GM13977 (cell line): ENCODE measurements around the gene CCDC185.

Source experiments
- DNase-seq: peaks from one replicate; pipeline ENCODE4 v3.0.0; 2012; ENCODE audit warnings: low spot score
- CTCF ChIP-seq: IDR thresholded peaks from 2 replicates; pipeline ENCODE4 v1.5.1; 2012; ENCODE audit warnings: mild to moderate bottlenecking, control low read depth; ENCODE audit not compliant: insufficient read depth; ENCODE audit errors: extremely low read depth, missing control alignments
- in situ Hi-C: fragments of 300-500 bp; cut with MboI; formaldehyde crosslinking; loops from one replicate; pipeline ENCODE4 v1.12.0; 2022; ENCODE audit warnings: low sequenced_read_pairs, low pct_unique_long_range_greater_than_20kb, mixed read lengths, inconsistent platforms; ENCODE audit not compliant: unreplicated experiment

Gene CCDC185

GRCh38 chr1:223393275-223394214, at the start of gene CCDC185:
Gene CCDC185, plus strand, starts transcription at chr1:223393415. Its CDS starts 61 bp downstream, at chr1:223393476.
- in situ Hi-C loops: no loop called here
- no peak for DNase-seq
- no peak for TF ChIP-seq CTCF

GRCh38 chr1:223343692-223344091, 49.5 kb upstream of the CCDC185 start:
- in situ Hi-C loops: no loop called here
- no peak for DNase-seq
- no peak for TF ChIP-seq CTCF

GRCh38 chr1:223344491-223344890, 48.7 kb upstream of the CCDC185 start:
- no peak for DNase-seq
- in situ Hi-C loops: no loop called here
- TF ChIP-seq CTCF: no peak

GRCh38 chr1:223345720-223346119, 47.5 kb upstream of the CCDC185 start:
- TF ChIP-seq CTCF: no peak
- no peak for DNase-seq
- in situ Hi-C loops: no loop called here

GRCh38 chr1:223346311-223346710, 46.9 kb upstream of the CCDC185 start:
- in situ Hi-C loops: no loop called here

GRCh38 chr1:223347583-223347982, 45.6 kb upstream of the CCDC185 start:
- DNase-seq: no peak
- in situ Hi-C loops: no loop called here
- TF ChIP-seq CTCF: no peak

More at GRCh38 chr1:223346311-223346710, 46.9 kb upstream of the CCDC185 start:
- DNase-seq: no peak
- no peak for TF ChIP-seq CTCF
